ENCODE results near the gene PARS2.

DNA sequence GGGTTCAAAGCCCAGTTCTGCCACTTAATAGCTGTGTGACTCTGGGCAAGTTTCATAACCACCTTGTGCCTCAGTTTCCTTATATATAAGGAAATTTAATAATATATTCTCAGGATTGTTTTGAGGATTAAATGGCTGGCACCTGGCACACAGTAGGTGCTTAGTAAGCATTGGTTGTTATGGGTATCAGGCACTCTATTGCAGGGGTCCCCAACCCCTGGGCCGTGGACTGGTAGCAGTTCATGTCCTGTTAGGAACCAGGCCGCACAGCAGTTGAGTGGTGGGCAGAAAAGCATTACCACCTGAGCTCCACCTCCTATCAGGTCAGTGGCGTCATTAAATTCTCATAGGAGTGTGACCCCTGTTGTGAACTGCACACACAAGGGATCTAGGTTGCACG lies 18.5 kb downstream of the PARS2 start:
- TF ChIP-seq, protein P1, sequence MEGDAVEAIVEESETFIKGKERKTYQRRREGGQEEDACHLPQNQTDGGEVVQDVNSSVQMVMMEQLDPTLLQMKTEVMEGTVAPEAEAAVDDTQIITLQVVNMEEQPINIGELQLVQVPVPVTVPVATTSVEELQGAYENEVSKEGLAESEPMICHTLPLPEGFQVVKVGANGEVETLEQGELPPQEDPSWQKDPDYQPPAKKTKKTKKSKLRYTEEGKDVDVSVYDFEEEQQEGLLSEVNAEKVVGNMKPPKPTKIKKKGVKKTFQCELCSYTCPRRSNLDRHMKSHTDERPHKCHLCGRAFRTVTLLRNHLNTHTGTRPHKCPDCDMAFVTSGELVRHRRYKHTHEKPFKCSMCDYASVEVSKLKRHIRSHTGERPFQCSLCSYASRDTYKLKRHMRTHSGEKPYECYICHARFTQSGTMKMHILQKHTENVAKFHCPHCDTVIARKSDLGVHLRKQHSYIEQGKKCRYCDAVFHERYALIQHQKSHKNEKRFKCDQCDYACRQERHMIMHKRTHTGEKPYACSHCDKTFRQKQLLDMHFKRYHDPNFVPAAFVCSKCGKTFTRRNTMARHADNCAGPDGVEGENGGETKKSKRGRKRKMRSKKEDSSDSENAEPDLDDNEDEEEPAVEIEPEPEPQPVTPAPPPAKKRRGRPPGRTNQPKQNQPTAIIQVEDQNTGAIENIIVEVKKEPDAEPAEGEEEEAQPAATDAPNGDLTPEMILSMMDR (optimal IDR thresholded peaks at IDR 0.05 in 1 of 3, IDR thresholded peaks at IDR 0.05 in 1 of 3, conservative IDR thresholded peaks at IDR 0.05 in 1 of 3; ENCODE audit: extremely low read depth in 1 of 3, insufficient read depth in 2 of 3, low read length in 3 of 3) = no peak
- no peak for TF ChIP-seq EZH2 (IDR thresholded peaks at IDR 0.05; ENCODE audit: low read length)
